Neural progenitor cell (in vitro differentiated cells): Measurements from ENCODE around the gene TM4SF20. TPM values are rescaled to one million over a fixed set of nuclear protein-coding genes. Genes with fewer than 3 reads are reported as not detected.

ENCODE experiments used
- DNase-seq: peaks from one replicate; pipeline ENCODE4 v3.0.0-alpha.2; 2016; ENCODE audit warnings: low spot score
- H2AFZ ChIP-seq: fragments of 200-600 bp; sonication (generic); replicated peaks from 2 replicates; pipeline ENCODE4 v1.6.1; 2016; ENCODE audit warnings: antibody characterized with exemption
- H3F3A ChIP-seq: fragments of 200-600 bp; sonication (generic); 2 replicates; pipeline ENCODE4 v1.6.1; 2016; ENCODE audit warnings: antibody characterized with exemption, low read depth
- H3K27ac ChIP-seq: fragments of 200-600 bp; sonication (generic); 2 replicates; pipeline ENCODE4 v1.5.1; 2016; ENCODE audit warnings: mild to moderate bottlenecking
- H3K27me3 ChIP-seq: fragments of 200-600 bp; sonication (generic); 2 replicates; pipeline ENCODE4 v1.6.1; 2016; ENCODE audit warnings: mild to moderate bottlenecking, moderate library complexity
- H3K36me3 ChIP-seq: fragments of 200-600 bp; sonication (generic); 2 replicates; pipeline ENCODE4 v1.5.1; 2016
- H3K4me1 ChIP-seq: fragments of 200-600 bp; sonication (generic); 2 replicates; pipeline ENCODE4 v1.6.1; 2016; ENCODE audit warnings: mixed run types
- H3K4me2 ChIP-seq: fragments of 200-600 bp; sonication (generic); 2 replicates; pipeline ENCODE4 v1.6.1; 2016
- H3K4me3 ChIP-seq: fragments of 200-600 bp; sonication (generic); 2 replicates; pipeline ENCODE4 v1.5.1; 2016
- H3K79me2 ChIP-seq: fragments of 200-600 bp; sonication (generic); 2 replicates; pipeline ENCODE4 v1.6.1; 2016; ENCODE audit warnings: low read depth
- H3K9ac ChIP-seq: fragments of 200-600 bp; sonication (generic); 2 replicates; pipeline ENCODE4 v1.6.1; 2016
- H3K9me3 ChIP-seq: fragments of 200-600 bp; sonication (generic); 2 replicates; pipeline ENCODE4 v1.5.1; 2016; ENCODE audit warnings: low read depth
- H4K20me1 ChIP-seq: fragments of 200-600 bp; sonication (generic); 2 replicates; pipeline ENCODE4 v1.6.1; 2016; ENCODE audit warnings: low read depth
- H3K27ac Mint-ChIP-seq: 3 replicates; pipeline ENCODE4 v1.8.0; 2021; ENCODE audit warnings: mixed read lengths
- H3K27me3 Mint-ChIP-seq: 2 replicates; pipeline ENCODE4 v1.8.0; 2022; ENCODE audit warnings: low read depth, mild to moderate bottlenecking, inconsistent platforms, moderate library complexity, mixed read lengths; ENCODE audit not compliant: insufficient read depth
- H3K36me3 Mint-ChIP-seq: 3 replicates; pipeline ENCODE4 v1.8.0; 2021; ENCODE audit warnings: mixed read lengths
- H3K4me1 Mint-ChIP-seq: 3 replicates; pipeline ENCODE4 v1.8.0; 2021; ENCODE audit warnings: mixed read lengths
- H3K4me3 Mint-ChIP-seq: 3 replicates; pipeline ENCODE4 v1.8.0; 2021; ENCODE audit warnings: mild to moderate bottlenecking, moderate library complexity, mixed read lengths
- H3K9me3 Mint-ChIP-seq: 3 replicates; pipeline ENCODE4 v1.8.0; 2020; ENCODE audit warnings: mixed read lengths
- CTCF ChIP-seq: fragments of 200-600 bp; sonication (generic); IDR thresholded peaks from 2 replicates; pipeline ENCODE4 v1.5.1; 2017; ENCODE audit warnings: antibody characterized with exemption, mild to moderate bottlenecking
- EZH2 ChIP-seq: fragments of 200-600 bp; sonication (generic); IDR thresholded peaks from 2 replicates; pipeline ENCODE4 v1.6.1; 2017; ENCODE audit warnings: antibody characterized with exemption, mild to moderate bottlenecking, moderate library complexity
- EZH2phosphoT487 ChIP-seq: fragments of 200-600 bp; sonication (generic); IDR thresholded peaks from 2 replicates; pipeline ENCODE4 v1.6.1; 2017; ENCODE audit warnings: antibody characterized with exemption
- total RNA-seq: library from RNA; depleted of rRNA; stranded (reverse); fragments of >200 nt; gene quantifications from 2 replicates; pipeline ENCODE4 v1.2.3, GENCODE V29; 2015; ENCODE audit warnings: low replicate concordance

The TM4SF20 gene
- total RNA-seq, 1 donor from 2014 or later = not detected

- Histone ChIP-seq H3K4me2 (no peak overlapping the region), H3K27ac (no peak overlapping the region), H3K27me3 (no peaks in the 10 kb centered on the region), H3F3A (no peaks in the 10 kb centered on the region), H3K9me3 (no peaks in the 10 kb centered on the region), H3K36me3 (no peaks in the 10 kb centered on the region), H3K4me3 (no peak overlapping the region), H3K4me1 (no peaks in the 10 kb centered on the region), H3K79me2 (no peaks in the 10 kb centered on the region), H4K20me1 (no peaks in the 10 kb centered on the region), H3K9ac (no peak overlapping the region), H2AFZ (no peak overlapping the region)
- TF ChIP-seq EZH2phosphoT487 (no peak), EZH2 (no peak), CTCF (no peak)
- no peaks in the 10 kb centered on the region for H3K4me1 Mint-ChIP-seq
- H3K27ac Mint-ChIP-seq = no peak overlapping the region
- peaks cover 2% of the 10 kb centered on the region for H3K27me3 Mint-ChIP-seq
- no peaks in the 10 kb centered on the region for H3K36me3 Mint-ChIP-seq
- DNase-seq = no peak
- H3K4me3 Mint-ChIP-seq = no peak overlapping the region
- H3K9me3 Mint-ChIP-seq = no peaks in the 10 kb centered on the region
Observed at GRCh38 chr2:227373389-227373788, 5.7 kb downstream of the TM4SF20 start.

GRCh38 chr2:227370791-227371312 lies 8.3 kb downstream of the TM4SF20 start:
- Histone ChIP-seq H3F3A (no peaks in the 10 kb centered on the region), H3K4me1 (no peaks in the 10 kb centered on the region), H3K9me3 (no peaks in the 10 kb centered on the region), H3K27ac (no peak overlapping the region), H3K36me3 (no peaks in the 10 kb centered on the region), H3K79me2 (no peaks in the 10 kb centered on the region), H2AFZ (no peak overlapping the region), H3K27me3 (no peaks in the 10 kb centered on the region), H3K9ac (no peak overlapping the region), H4K20me1 (no peaks in the 10 kb centered on the region), H3K4me3 (no peak overlapping the region), H3K4me2 (no peak overlapping the region)
- Mint-ChIP-seq H3K36me3 (no peaks in the 10 kb centered on the region), H3K4me1 (no peaks in the 10 kb centered on the region), H3K27me3 (peaks cover 4% of the 10 kb centered on the region), H3K9me3 (no peaks in the 10 kb centered on the region), H3K27ac (no peak overlapping the region), H3K4me3 (no peak overlapping the region)
- TF ChIP-seq EZH2 (no peak), CTCF (no peak), EZH2phosphoT487 (no peak)
- no peak for DNase-seq

- no peaks in the 10 kb centered on the region for H3K36me3 ChIP-seq
- no peaks in the 10 kb centered on the region for H3K79me2 ChIP-seq
- H3K36me3 Mint-ChIP-seq = no peaks in the 10 kb centered on the region
- no peaks in the 10 kb centered on the region for H3K4me1 Mint-ChIP-seq
- no peak for DNase-seq
- no peaks in the 10 kb centered on the region for H4K20me1 ChIP-seq
- no peak for TF ChIP-seq EZH2phosphoT487
- no peak for TF ChIP-seq EZH2
- no peak overlapping the region for H3K9ac ChIP-seq
- H3K4me3 Mint-ChIP-seq = no peak overlapping the region
- no peak overlapping the region for H2AFZ ChIP-seq
- no peaks in the 10 kb centered on the region for H3K9me3 Mint-ChIP-seq
- no peaks in the 10 kb centered on the region for H3F3A ChIP-seq
- no peak overlapping the region for H3K4me3 ChIP-seq
- no peak overlapping the region for H3K27ac Mint-ChIP-seq
- no peaks in the 10 kb centered on the region for H3K4me1 ChIP-seq
- no peak overlapping the region for H3K27ac ChIP-seq
- peaks cover 4% of the 10 kb centered on the region for H3K27me3 Mint-ChIP-seq
- H3K4me2 ChIP-seq = no peak overlapping the region
- H3K9me3 ChIP-seq = no peaks in the 10 kb centered on the region
- no peaks in the 10 kb centered on the region for H3K27me3 ChIP-seq
Observed at GRCh38 chr2:227370092-227370491, 9.0 kb downstream of the TM4SF20 start.

GRCh38 chr2:227368574-227368973 lies 10.5 kb downstream of the TM4SF20 start:
- H3K9me3 Mint-ChIP-seq = no peaks in the 10 kb centered on the region

More at GRCh38 chr2:227368574-227368973, 10.5 kb downstream of the TM4SF20 start:
- Histone ChIP-seq H3K4me3 (no peak overlapping the region), H3K9ac (no peak overlapping the region), H3K27ac (no peak overlapping the region), H3K9me3 (no peaks in the 10 kb centered on the region), H3K79me2 (no peaks in the 10 kb centered on the region), H2AFZ (no peak overlapping the region), H3F3A (no peaks in the 10 kb centered on the region), H3K36me3 (no peaks in the 10 kb centered on the region), H4K20me1 (no peaks in the 10 kb centered on the region), H3K4me2 (no peak overlapping the region), H3K27me3 (no peaks in the 10 kb centered on the region), H3K4me1 (no peaks in the 10 kb centered on the region)
- Mint-ChIP-seq H3K4me3 (no peak overlapping the region), H3K27ac (no peak overlapping the region), H3K27me3 (peaks cover 4% of the 10 kb centered on the region), H3K4me1 (no peaks in the 10 kb centered on the region), H3K36me3 (peaks cover under 1% of the 10 kb centered on the region)
- no peak for DNase-seq
- no peak for TF ChIP-seq EZH2
- TF ChIP-seq EZH2phosphoT487 = no peak
- no peak for TF ChIP-seq CTCF
